ENCODE results near the gene OR51B5. TPM values are rescaled to one million over a fixed set of nuclear protein-coding genes. Genes with fewer than 3 reads are reported as not detected.

The OR51B5 gene, protein sequence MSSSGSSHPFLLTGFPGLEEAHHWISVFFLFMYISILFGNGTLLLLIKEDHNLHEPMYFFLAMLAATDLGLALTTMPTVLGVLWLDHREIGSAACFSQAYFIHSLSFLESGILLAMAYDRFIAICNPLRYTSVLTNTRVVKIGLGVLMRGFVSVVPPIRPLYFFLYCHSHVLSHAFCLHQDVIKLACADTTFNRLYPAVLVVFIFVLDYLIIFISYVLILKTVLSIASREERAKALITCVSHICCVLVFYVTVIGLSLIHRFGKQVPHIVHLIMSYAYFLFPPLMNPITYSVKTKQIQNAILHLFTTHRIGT
- 0.34 and 0.44 TPM in 2 replicates for total RNA-seq
- long read RNA-seq: 0 reads

DNA sequence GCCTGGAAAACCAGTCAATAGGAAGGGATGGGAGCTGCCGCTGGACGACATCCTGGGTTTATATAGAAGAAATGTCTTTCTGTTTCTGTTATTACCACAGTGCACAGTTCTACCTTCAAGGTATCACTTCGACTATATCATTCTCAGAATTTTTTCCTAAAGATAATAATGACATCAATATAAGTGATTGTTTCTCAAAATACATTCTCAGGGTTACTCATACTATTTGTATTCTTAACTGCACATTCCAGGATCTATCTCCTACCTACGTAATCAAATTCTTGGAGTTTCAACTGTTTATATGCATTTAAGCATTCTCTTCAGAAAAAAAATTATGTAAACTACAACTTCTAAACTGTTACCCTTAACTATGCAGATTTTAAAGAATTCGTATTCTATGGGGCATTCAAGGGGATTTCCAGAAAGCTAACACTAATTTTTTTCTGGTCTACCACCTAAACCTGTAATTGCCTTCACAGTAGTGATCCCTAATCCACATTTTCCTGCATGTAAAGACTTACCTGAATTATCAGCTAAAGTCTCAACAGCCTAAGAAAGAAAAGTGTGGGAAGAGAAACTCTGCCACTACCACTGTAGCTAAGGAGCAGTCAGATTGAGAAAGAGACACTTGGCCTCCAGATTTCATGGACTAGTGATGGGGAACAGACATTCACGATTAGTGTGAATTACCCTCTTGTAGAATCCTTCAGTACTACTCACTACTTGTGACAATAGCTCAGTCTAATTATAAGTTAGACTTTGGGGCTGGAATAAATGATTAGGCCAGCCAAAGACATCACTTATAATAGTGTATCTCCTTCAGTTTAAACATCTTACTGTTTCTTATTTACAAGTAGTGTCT is at the start of gene OR51B5:
Gene OR51B5 (minus strand): TSS at position 51 of the 862 bp plus-strand sequence. CDS start 0 bp downstream, at position 51.
- peaks cover 5% of the 10 kb centered on the region for H3K27me3 Mint-ChIP-seq
- H3K4me1 Mint-ChIP-seq (ENCODE audit: low read depth): no peaks in the 10 kb centered on the region
- H3K36me3 Mint-ChIP-seq (ENCODE audit: insufficient read depth): no peaks in the 10 kb centered on the region
- H3K27ac Mint-ChIP-seq: no peak within 1 kb of the TSS
- TF ChIP-seq, protein P1, sequence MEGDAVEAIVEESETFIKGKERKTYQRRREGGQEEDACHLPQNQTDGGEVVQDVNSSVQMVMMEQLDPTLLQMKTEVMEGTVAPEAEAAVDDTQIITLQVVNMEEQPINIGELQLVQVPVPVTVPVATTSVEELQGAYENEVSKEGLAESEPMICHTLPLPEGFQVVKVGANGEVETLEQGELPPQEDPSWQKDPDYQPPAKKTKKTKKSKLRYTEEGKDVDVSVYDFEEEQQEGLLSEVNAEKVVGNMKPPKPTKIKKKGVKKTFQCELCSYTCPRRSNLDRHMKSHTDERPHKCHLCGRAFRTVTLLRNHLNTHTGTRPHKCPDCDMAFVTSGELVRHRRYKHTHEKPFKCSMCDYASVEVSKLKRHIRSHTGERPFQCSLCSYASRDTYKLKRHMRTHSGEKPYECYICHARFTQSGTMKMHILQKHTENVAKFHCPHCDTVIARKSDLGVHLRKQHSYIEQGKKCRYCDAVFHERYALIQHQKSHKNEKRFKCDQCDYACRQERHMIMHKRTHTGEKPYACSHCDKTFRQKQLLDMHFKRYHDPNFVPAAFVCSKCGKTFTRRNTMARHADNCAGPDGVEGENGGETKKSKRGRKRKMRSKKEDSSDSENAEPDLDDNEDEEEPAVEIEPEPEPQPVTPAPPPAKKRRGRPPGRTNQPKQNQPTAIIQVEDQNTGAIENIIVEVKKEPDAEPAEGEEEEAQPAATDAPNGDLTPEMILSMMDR (IDR thresholded peaks at IDR 0.05; ENCODE audit: unreplicated experiment): no peak
- H3K4me3 Mint-ChIP-seq (ENCODE audit: low read depth): no peak within 1 kb of the TSS
- H3K9me3 Mint-ChIP-seq (ENCODE audit: low read depth): no peaks in the 10 kb centered on the region
- DNase-seq (ENCODE audit: low spot score, unreplicated experiment): no peak

DNA sequence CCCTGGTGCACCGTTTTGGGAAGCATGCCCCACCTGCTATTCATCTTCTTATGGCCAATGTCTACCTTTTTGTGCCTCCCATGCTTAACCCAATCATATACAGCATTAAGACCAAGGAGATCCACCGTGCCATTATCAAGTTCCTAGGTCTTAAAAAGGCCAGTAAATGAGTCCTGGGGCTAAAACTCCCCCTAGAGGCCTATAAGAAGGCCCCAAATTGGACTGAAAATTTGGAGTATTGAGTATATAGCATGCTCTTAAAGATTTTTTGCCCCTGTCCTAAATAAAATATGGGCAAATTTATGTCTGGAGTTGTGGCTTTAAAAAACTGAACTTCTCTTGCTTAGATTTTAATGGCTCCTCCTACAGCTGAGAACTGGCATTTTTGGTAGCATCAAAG is 46.9 kb upstream of the OR51B5 start:
- Mint-ChIP-seq H3K9me3 (ENCODE audit: low read depth) (no peaks in the 10 kb centered on the region), H3K36me3 (ENCODE audit: insufficient read depth) (no peaks in the 10 kb centered on the region), H3K4me3 (ENCODE audit: low read depth) (no peak overlapping the region), H3K27ac (no peak overlapping the region), H3K4me1 (ENCODE audit: low read depth) (no peaks in the 10 kb centered on the region), H3K27me3 (peaks cover 6% of the 10 kb centered on the region)
- DNase-seq (ENCODE audit: low spot score, unreplicated experiment): no peak
- TF ChIP-seq, protein P1 (IDR thresholded peaks at IDR 0.05; ENCODE audit: unreplicated experiment): no peak

DNA sequence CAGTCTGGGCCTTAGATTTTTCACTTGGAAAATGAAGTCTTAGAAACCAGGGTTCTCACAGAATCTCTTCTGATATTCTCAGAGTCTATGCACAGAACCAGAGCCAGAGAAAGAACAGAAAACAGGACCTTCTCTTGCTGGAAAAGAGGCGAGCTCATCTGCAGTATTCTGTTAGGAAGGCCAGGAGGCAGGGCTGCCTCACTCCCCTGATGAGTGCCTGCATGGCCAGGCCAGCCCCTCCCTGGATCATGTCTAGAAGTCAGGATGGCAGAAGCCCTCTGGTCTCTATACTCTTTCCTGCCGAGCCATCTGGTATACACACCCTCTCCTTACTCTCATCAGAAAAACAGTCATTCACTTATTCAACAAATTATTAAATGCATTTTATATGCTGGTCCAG is 41.0 kb upstream of the OR51B5 start:
- no peak for DNase-seq (ENCODE audit: low spot score, unreplicated experiment)

DNA sequence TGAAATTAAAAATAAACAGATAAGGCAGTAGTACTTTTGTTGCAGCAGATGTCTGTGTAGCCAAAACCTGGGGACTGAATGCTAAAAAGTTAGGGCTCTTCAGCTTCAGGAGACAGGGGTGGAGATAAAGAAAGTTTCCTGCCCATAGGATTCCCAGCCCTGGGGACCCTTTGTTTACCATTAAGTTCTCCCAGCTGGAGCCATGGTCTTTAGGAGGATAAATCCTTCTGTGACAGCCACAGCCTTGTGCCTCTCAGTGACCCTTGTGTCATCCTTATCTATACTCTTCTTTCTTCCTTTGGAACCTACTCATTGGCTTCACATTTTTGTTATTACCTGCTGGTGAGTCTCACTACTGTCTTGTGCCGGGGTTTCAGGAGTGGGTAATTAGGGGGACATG is 40.3 kb upstream of the OR51B5 start, which contains the start of gene OR51M1:
Gene OR51M1 (plus strand): TSS at position 237 of the 400 bp plus-strand sequence. CDS start 5,587 bp downstream, outside the sequence.
- H3K27me3 Mint-ChIP-seq: no peaks in the 10 kb centered on the region
- H3K4me3 Mint-ChIP-seq (ENCODE audit: low read depth): no peak within 1 kb of the TSS
- H3K4me1 Mint-ChIP-seq (ENCODE audit: low read depth): no peaks in the 10 kb centered on the region
- no peaks in the 10 kb centered on the region for H3K36me3 Mint-ChIP-seq (ENCODE audit: insufficient read depth)
- H3K9me3 Mint-ChIP-seq (ENCODE audit: low read depth): no peaks in the 10 kb centered on the region
- no peak for DNase-seq (ENCODE audit: low spot score, unreplicated experiment)
- no peak within 1 kb of the TSS for H3K27ac Mint-ChIP-seq
- TF ChIP-seq, protein P1 (IDR thresholded peaks at IDR 0.05; ENCODE audit: unreplicated experiment): no peak

More for the DNA sequence above, 41.0 kb upstream of the OR51B5 start:
- no peaks in the 10 kb centered on the region for H3K36me3 Mint-ChIP-seq (ENCODE audit: insufficient read depth)
- no peaks in the 10 kb centered on the region for H3K27me3 Mint-ChIP-seq
- H3K9me3 Mint-ChIP-seq (ENCODE audit: low read depth): no peaks in the 10 kb centered on the region
- H3K4me3 Mint-ChIP-seq (ENCODE audit: low read depth): no peak overlapping the region
- no peaks in the 10 kb centered on the region for H3K4me1 Mint-ChIP-seq (ENCODE audit: low read depth)
- TF ChIP-seq, protein P1 (IDR thresholded peaks at IDR 0.05; ENCODE audit: unreplicated experiment): no peak
- H3K27ac Mint-ChIP-seq: no peak overlapping the region

DNA sequence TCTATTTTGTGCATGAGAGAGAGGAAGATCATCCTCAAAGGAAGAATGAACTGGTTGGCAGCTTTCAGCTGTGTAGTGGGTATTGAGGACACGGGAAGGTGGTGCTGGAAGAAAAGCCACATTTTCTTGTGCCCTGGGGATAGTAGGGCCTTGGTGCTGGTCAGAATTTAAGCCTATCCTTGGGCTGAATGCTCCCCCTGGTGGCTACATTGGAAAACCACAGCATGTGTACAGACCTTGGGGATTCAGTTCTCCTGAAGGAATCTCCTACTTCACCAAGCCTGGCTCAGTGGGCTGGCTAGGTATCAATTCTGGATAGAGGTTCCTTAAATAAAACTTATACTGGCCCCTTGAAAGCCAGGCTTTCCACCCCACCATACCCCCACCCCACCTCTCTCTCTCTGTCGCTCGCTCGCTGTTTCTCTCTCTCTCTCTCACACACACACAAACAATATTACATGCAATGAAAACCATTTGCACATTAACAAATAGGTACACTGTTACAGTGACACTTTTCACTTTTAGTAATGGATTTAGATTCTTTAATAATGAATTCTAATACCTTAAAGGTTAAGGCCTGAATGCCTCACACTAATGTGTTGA is 37.5 kb upstream of the OR51B5 start:
- Mint-ChIP-seq H3K27ac (no peak overlapping the region), H3K27me3 (no peaks in the 10 kb centered on the region), H3K4me1 (ENCODE audit: low read depth) (no peaks in the 10 kb centered on the region), H3K4me3 (ENCODE audit: low read depth) (no peak overlapping the region), H3K36me3 (ENCODE audit: insufficient read depth) (no peaks in the 10 kb centered on the region), H3K9me3 (ENCODE audit: low read depth) (no peaks in the 10 kb centered on the region)
- TF ChIP-seq, protein P1 (IDR thresholded peaks at IDR 0.05; ENCODE audit: unreplicated experiment): peak; percentile 81
- DNase-seq (ENCODE audit: low spot score, unreplicated experiment): peak; percentile 38

Data from progenitor cell of endocrine pancreas (in vitro differentiated cells).